AG04449 (cell line): ENCODE data around the gene SYNDIG1.

Source experiments
- CTCF ChIA-PET: fragments of 350-600 bp; formaldehyde crosslinking; extraction: SDS; loops from one replicate; lab custom pipeline; 2021; ENCODE audit warnings: antibody characterized with exemption; lab: Yijun Ruan, JAX
- POLR2A ChIA-PET: fragments of 400-600, 350-600 bp; formaldehyde crosslinking; extraction: SDS; loops from one replicate; lab custom pipeline; 2020; ENCODE audit warnings: antibody characterized with exemption, inconsistent platforms; lab: Yijun Ruan, JAX
- DNase-seq: peaks from one replicate; pipeline ENCODE4 v3.0.0-alpha.2; 2010; ENCODE audit warnings: low read depth, low spot score
- H3K4me3 ChIP-seq: 2 replicates; pipeline ENCODE4 v1.5.1; 2011; ENCODE audit warnings: low read depth, mild to moderate bottlenecking, control low read depth, low read length
- CTCF ChIP-seq: IDR thresholded peaks from one replicate; pipeline ENCODE4 v1.5.1; 2011; ENCODE audit warnings: mild to moderate bottlenecking, moderate library complexity, low read length, control low read depth, inconsistent platforms; ENCODE audit not compliant: insufficient read depth; ENCODE audit errors: missing control alignments

The SYNDIG1 gene

GRCh38 chr20:24425523-24426135 is 43.8 kb upstream of the SYNDIG1 start:
- TF ChIP-seq CTCF: no peak
- H3K4me3 ChIP-seq: no peak overlapping the region
- CTCF ChIA-PET: no interaction called here
- no peak for DNase-seq
- POLR2A ChIA-PET: no interaction called here

GRCh38 chr20:24431279-24432045 is 38.0 kb upstream of the SYNDIG1 start:
- ChIA-PET CTCF (no interaction called here), POLR2A (no interaction called here)

DNA sequence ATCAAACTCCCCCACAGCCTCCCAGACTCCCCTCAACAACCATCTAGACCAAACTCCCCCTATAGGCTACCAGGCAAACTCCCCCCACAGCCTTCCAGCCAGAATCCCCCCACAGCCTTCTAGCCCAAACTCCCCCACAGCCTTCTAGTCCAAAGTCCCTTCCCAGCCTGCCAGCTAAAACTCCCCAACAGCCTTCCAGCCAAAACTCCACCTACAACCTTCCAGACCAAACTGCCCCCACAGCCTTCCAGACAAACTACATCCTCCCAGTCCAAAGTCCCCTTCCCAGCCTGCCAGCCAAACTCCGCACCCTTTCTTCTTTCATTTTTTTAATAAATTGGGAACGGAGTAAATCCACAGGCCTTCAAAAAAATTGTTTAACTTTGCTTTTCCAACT is 37.4 kb upstream of the SYNDIG1 start:
- CTCF ChIA-PET: no interaction called here
- POLR2A ChIA-PET: no interaction called here
- H3K4me3 ChIP-seq: no peak overlapping the region
- no peak for TF ChIP-seq CTCF
- DNase-seq: no peak

More at GRCh38 chr20:24431279-24432045, 38.0 kb upstream of the SYNDIG1 start:
- no peak overlapping the region for H3K4me3 ChIP-seq
- no peak for DNase-seq
- TF ChIP-seq CTCF: no peak

DNA sequence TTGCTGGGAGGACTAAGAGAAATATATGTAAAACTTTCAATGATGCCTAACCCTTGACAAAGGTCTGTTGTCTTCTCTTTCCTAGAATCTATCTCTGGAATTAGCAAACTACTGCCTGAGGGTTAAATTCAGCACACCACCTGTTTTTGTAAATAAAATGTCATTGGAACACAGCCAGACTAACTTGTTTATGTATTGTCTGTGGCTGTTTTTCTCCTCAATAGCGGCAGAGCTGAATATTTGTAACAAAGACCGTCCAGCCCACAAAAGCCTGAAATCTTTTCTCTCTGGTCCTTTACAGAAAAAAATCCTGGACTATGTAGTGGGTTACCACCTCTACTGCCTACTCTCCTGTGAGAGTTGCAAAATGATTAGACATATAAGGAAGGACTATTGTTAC is 33.3 kb upstream of the SYNDIG1 start:
- ChIA-PET CTCF (interaction anchor here (1.1 kb wide), 1 partner anchor 345 kb away, joined by 3 read pairs; no protein-coding TSS in a partner anchor), POLR2A (no interaction called here)
- DNase-seq: no peak
- TF ChIP-seq CTCF: no peak
- H3K4me3 ChIP-seq: no peak overlapping the region

DNA sequence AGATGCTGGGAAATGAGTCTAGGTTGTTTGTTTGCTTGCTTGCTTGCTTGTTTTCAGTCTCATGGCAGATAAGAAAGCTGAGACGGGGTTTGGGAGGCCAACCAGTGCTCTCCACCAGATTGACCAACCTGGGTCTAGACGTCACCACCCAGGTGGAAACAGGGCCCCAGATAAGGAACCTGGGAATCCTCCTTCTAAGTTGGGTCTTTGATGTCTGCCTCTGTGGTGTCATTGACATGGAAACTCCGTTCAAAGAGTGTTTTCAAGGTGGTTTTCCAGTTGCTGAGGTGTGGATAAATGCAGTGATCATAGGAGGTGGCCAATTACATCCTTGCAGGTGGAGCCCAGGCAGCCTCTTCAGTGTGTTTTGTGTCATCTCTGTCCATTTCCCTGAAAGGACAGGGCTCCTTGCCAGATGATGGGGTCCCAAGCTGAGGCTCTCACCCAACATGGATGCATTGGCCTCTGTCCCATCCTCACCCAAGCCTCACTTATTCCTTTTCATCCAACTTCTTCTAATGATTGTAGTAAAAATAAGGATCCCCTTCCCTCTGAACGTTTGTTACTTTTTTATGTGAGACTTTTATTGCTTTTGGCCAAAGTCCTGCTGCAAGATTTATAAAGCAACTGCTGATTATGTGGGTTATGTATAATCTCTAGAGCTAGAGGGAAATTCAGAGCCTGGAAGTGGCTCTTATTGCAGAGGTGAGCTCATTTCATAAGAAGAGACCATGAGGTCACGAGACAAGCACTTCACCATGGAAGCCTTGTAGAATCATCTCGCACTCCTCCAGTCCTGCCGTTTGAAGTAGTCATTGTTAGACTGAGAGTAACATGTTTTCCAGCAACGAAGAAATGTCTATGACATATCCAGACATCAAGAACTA is 32.0 kb upstream of the SYNDIG1 start:
- ChIA-PET POLR2A (no interaction called here), CTCF (interaction anchor here (1.1 kb wide), 1 partner anchor 344 kb away, joined by 3 read pairs; no protein-coding TSS in a partner anchor)
- no peak for TF ChIP-seq CTCF
- no peak for DNase-seq
- H3K4me3 ChIP-seq: no peak overlapping the region
